Fibroblast of villous mesenchyme (primary cell): ENCODE measurements around the gene PER2. TPM values are rescaled to one million over a fixed set of nuclear protein-coding genes. Genes with fewer than 3 reads are reported as not detected.
A peak's percentile ranks its signal among the peaks of the same experiment; 100 is the strongest.

Experiments used
- DNase-seq: peaks from one replicate; pipeline ENCODE4 v3.0.0-alpha.2; 2010; ENCODE audit warnings: low read depth
- H3K4me3 ChIP-seq: 2 replicates; pipeline ENCODE4 v1.5.1; 2011; ENCODE audit warnings: low read depth, mild to moderate bottlenecking, low read length
- CTCF ChIP-seq: IDR thresholded peaks from 2 replicates; pipeline ENCODE4 v1.5.1; 2012; ENCODE audit warnings: low read depth, mild to moderate bottlenecking, low read length; ENCODE audit not compliant: insufficient read depth
- total RNA-seq: library from RNA; depleted of rRNA; stranded (reverse); fragments of >200 nt; gene quantifications from 2 replicates; pipeline ENCODE4 v1.2.3, GENCODE V29; 2012

The PER2 gene
- total RNA-seq, 1 donor: 4.3 TPM

GRCh38 chr2:238257786-238258700 is 30.4 kb downstream of the PER2 start:
- no peak overlapping the region for H3K4me3 ChIP-seq
- TF ChIP-seq CTCF: no peak
- no peak for DNase-seq

GRCh38 chr2:238256594-238257104 is 31.8 kb downstream of the PER2 start:
- peak; percentile 86 for TF ChIP-seq CTCF
- no peak overlapping the region for H3K4me3 ChIP-seq
- DNase-seq: peak; percentile 85

- TF ChIP-seq CTCF: no peak
- no peak for DNase-seq
- no peak overlapping the region for H3K4me3 ChIP-seq
Observed at GRCh38 chr2:238256111-238256510, 32.3 kb downstream of the PER2 start.

GRCh38 chr2:238255636-238256035 is 32.8 kb downstream of the PER2 start:
- no peak for TF ChIP-seq CTCF
- H3K4me3 ChIP-seq: no peak overlapping the region

GRCh38 chr2:238255151-238255551 is 33.3 kb downstream of the PER2 start:
- no peak for DNase-seq
- H3K4me3 ChIP-seq: no peak overlapping the region
- TF ChIP-seq CTCF: no peak

More at GRCh38 chr2:238255636-238256035, 32.8 kb downstream of the PER2 start:
- no peak for DNase-seq

GRCh38 chr2:238254095-238254723 is 34.2 kb downstream of the PER2 start:
- no peak for DNase-seq
- TF ChIP-seq CTCF: no peak
- H3K4me3 ChIP-seq: no peak overlapping the region
